H1 (cell line): ENCODE data around the gene TPO.

Experiments used
- ASH2L ChIP-seq: fragments of 200-600, 300-600 bp; sonication (generic); IDR thresholded peaks from one replicate; pipeline ENCODE4 v1.7.1; 2017; ENCODE audit warnings: low read length
- CREB1 ChIP-seq: IDR thresholded peaks from 2 replicates; pipeline ENCODE4 v1.6.1; 2012; ENCODE audit warnings: inconsistent platforms
- CTCF ChIP-seq, 3 experiments: IDR thresholded peaks; 1 replicate in 2 of 3; 2 replicates in 1 of 3; pipeline versions ENCODE4 v1.5.1 to v1.6.1; 2011; ENCODE audit warnings: low read length in 3 of 3, mild to moderate bottlenecking in 3 of 3, inconsistent platforms in 2 of 3, low read depth in 1 of 3, moderate library complexity in 1 of 3; ENCODE audit not compliant: insufficient read depth in 1 of 3; ENCODE audit errors: control extremely low read depth in 1 of 3
- JUND ChIP-seq: IDR thresholded peaks from 2 replicates; pipeline ENCODE4 v1.6.1; 2011; ENCODE audit warnings: mild to moderate bottlenecking, improper control_type of control experiment, low read length
- POU5F1 ChIP-seq: IDR thresholded peaks from 2 replicates; pipeline ENCODE4 v1.6.1; 2011; ENCODE audit warnings: low read depth, mild to moderate bottlenecking, low read length, moderate library complexity
- SRF ChIP-seq: IDR thresholded peaks from 2 replicates; pipeline ENCODE4 v1.6.1; 2011; ENCODE audit warnings: mild to moderate bottlenecking, low read depth, low read length, moderate library complexity

- TF ChIP-seq JUND = no peak
- TF ChIP-seq CTCF (IDR thresholded peaks at IDR 0.05; ENCODE audit: control extremely low read depth in 1 of 3, insufficient read depth in 1 of 3, low read depth in 1 of 3, low read length in 3 of 3) = no peak
- no peak for TF ChIP-seq ASH2L
- TF ChIP-seq SRF = no peak
- TF ChIP-seq CREB1 = no peak
- TF ChIP-seq POU5F1 = no peak
Observed at GRCh38 chr2:1476617-1477195, 63.4 kb downstream of the TPO start.
